SK-N-MC (cell line): ENCODE measurements around the gene TUT4.

Source experiments
- DNase-seq: peaks from one replicate; pipeline ENCODE4 v3.0.0-alpha.2; 2011; ENCODE audit warnings: low read depth, low spot score
- H3K27ac ChIP-seq: fragments of 200-600 bp; sonication (generic); 2 replicates; pipeline ENCODE4 v1.5.1; 2016; ENCODE audit warnings: mixed run types
- H3K36me3 ChIP-seq: fragments of 200-600 bp; sonication (generic); 2 replicates; pipeline ENCODE4 v1.6.1; 2017; ENCODE audit warnings: antibody characterized with exemption, low read length, mixed read lengths; ENCODE audit not compliant: insufficient read depth
- H3K4me3 ChIP-seq: fragments of 200-600 bp; sonication (generic); 2 replicates; pipeline ENCODE4 v1.5.1; 2016
- H3K9ac ChIP-seq: fragments of 200-600 bp; sonication (generic); 2 replicates; pipeline ENCODE4 v1.8.0; 2017; ENCODE audit warnings: mixed run types, mixed read lengths; ENCODE audit not compliant: insufficient read length
- H3K9me3 ChIP-seq: fragments of 200-600 bp; sonication (generic); 2 replicates; pipeline ENCODE4 v1.6.1; 2017; ENCODE audit warnings: low read depth, mild to moderate bottlenecking, antibody characterized with exemption, low read length, moderate library complexity, mixed read lengths
- EZH2 ChIP-seq: fragments of 200-600 bp; sonication (generic); IDR thresholded peaks from one replicate; pipeline ENCODE4 v1.6.1; 2017; ENCODE audit warnings: antibody characterized with exemption
- FOXP2 ChIP-seq: optimal IDR thresholded peaks from 2 replicates; pipeline ENCODE3; 2011; ENCODE audit warnings: mild to moderate bottlenecking, moderate library complexity; ENCODE audit not compliant: insufficient read depth; ENCODE audit errors: extremely low read length, control extremely low read depth
- POLR2AphosphoS5 ChIP-seq: IDR thresholded peaks from 2 replicates; pipeline ENCODE4 v1.6.1; 2012; ENCODE audit warnings: mild to moderate bottlenecking, low read depth, low read length, borderline replicate concordance

TUT4 gene

GRCh38 chr1:52426371-52426770 is 126.5 kb downstream of the TUT4 start:
- no peak overlapping the region for H3K9ac ChIP-seq
- H3K4me3 ChIP-seq: no peak overlapping the region
- no peak for DNase-seq
- H3K36me3 ChIP-seq: peaks cover 52% of the 10 kb centered on the region
- H3K27ac ChIP-seq: 0 out of 2 replicates have a peak overlapping the region, but pooled peaks have one; percentile 10
- H3K9me3 ChIP-seq: no peaks in the 10 kb centered on the region
- TF ChIP-seq FOXP2 (no peak), EZH2 (no peak), POLR2AphosphoS5 (no peak)

DNA sequence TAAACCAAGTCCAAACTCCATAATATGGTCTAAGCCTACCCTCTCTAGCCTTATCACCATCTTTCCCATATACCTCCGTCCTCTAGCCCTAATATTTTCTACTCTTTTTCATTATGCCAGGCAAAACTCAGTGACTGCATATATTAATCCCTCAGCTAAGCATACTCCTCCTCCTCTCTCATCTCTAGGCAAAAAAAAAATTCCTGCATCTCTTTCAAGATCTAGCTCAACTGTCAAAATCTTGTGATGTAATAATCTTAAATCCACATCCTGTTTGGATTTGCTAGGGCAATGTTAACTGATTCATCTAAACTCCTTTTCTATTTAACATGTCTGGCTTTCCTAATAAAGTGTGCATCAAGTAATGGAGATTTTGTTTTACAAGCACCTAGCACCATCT is 128.1 kb downstream of the TUT4 start:
- Histone ChIP-seq H3K27ac (no peak overlapping the region), H3K4me3 (no peak overlapping the region), H3K9me3 (no peaks in the 10 kb centered on the region), H3K36me3 (peaks cover 49% of the 10 kb centered on the region), H3K9ac (no peak overlapping the region)
- TF ChIP-seq FOXP2 (no peak), EZH2 (no peak), POLR2AphosphoS5 (no peak)
- DNase-seq: no peak

- TF ChIP-seq FOXP2 (no peak), POLR2AphosphoS5 (no peak), EZH2 (no peak)
- no peaks in the 10 kb centered on the region for H3K9me3 ChIP-seq
- H3K27ac ChIP-seq: no peak overlapping the region
- no peak overlapping the region for H3K9ac ChIP-seq
- no peak overlapping the region for H3K4me3 ChIP-seq
- DNase-seq: no peak
- peaks cover 53% of the 10 kb centered on the region for H3K36me3 ChIP-seq
These were observed 128.7 kb downstream of the TUT4 start for GRCh38 chr1:52424231-52424636.

DNA sequence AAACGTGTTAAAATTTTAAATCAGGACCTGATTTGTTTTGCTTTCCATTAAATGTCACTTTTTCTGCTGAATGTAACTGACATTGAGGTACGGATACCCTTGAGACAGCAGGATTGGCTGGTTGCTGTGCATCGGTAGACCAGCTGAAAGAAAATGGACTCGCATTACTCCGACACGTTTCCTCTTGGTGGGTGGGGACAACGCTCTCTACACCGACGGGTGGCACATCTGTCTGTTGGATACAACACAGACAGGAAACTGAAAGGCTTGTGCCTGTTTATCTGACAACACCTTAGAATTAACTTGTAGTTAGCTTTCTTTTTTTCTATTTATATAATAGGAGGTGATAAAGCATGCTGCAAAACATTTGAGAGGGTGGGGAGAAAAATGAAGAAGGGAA is 129.1 kb downstream of the TUT4 start:
- Histone ChIP-seq H3K27ac (no peak overlapping the region), H3K36me3 (peaks cover 57% of the 10 kb centered on the region), H3K9me3 (no peaks in the 10 kb centered on the region), H3K4me3 (no peak overlapping the region), H3K9ac (no peak overlapping the region)
- no peak for TF ChIP-seq EZH2
- TF ChIP-seq FOXP2: no peak
- TF ChIP-seq POLR2AphosphoS5: no peak
- no peak for DNase-seq

- Histone ChIP-seq H3K27ac (no peak overlapping the region), H3K9ac (no peak overlapping the region)
- TF ChIP-seq FOXP2: no peak
- no peak for TF ChIP-seq POLR2AphosphoS5
- TF ChIP-seq EZH2: no peak
These were observed 129.8 kb downstream of the TUT4 start for GRCh38 chr1:52423055-52423454.

DNA sequence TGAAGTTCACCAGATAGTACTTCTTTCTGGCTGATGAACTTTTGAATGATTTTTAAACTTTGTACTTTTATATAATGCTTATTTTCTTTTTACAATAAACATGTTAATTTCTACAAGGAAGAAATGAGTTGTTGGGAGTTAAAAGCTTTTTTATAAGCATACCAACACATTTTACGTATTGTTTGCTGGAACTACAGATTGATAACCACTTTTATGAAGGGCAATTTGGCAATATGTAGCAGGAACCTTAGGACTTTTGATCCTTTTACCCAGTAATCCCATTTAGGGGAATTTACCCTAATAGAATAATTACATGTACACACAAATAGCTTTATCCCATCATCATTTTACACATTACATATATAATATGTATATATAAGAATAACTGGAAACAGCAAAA is 132.2 kb downstream of the TUT4 start:
- no peak overlapping the region for H3K27ac ChIP-seq
- H3K9ac ChIP-seq: no peak overlapping the region
- no peaks in the 10 kb centered on the region for H3K9me3 ChIP-seq
- no peak for DNase-seq
- H3K36me3 ChIP-seq: peaks cover 72% of the 10 kb centered on the region
- TF ChIP-seq POLR2AphosphoS5 (no peak), EZH2 (no peak), FOXP2 (no peak)
- H3K4me3 ChIP-seq: no peak overlapping the region

More at GRCh38 chr1:52423055-52423454, 129.8 kb downstream of the TUT4 start:
- DNase-seq: no peak
- H3K9me3 ChIP-seq: no peaks in the 10 kb centered on the region
- peaks cover 64% of the 10 kb centered on the region for H3K36me3 ChIP-seq
- no peak overlapping the region for H3K4me3 ChIP-seq

DNA sequence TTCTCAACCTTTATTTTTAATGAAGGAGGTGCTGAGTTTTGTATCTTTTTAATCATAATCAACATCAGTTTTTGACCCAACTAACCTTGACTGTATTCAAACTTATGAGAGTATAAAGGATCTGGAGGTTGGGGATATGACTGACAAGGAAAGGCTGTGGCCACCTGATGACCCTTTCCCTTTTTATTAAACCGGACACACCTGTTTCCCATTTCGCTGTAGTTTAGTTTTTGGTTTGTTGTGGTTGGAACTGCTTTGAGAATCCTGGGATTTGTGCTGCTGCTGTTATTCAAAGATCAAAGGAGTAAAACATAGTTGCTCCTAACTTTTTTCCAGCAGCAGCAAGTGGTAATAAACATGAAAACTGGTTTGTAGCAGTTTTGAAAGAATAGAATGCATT is 136.1 kb downstream of the TUT4 start:
- H3K36me3 ChIP-seq: peaks cover 83% of the 10 kb centered on the region
- no peak for TF ChIP-seq EZH2
- TF ChIP-seq FOXP2: no peak
- TF ChIP-seq POLR2AphosphoS5: no peak
- DNase-seq: no peak

GRCh38 chr1:52414942-52415341 is 137.9 kb downstream of the TUT4 start:
- Histone ChIP-seq H3K9ac (no peak overlapping the region), H3K9me3 (no peaks in the 10 kb centered on the region), H3K4me3 (no peak overlapping the region), H3K36me3 (peaks cover 84% of the 10 kb centered on the region), H3K27ac (no peak overlapping the region)
- TF ChIP-seq EZH2 (no peak), FOXP2 (no peak), POLR2AphosphoS5 (no peak)
- DNase-seq: no peak

More for the DNA sequence above, 136.1 kb downstream of the TUT4 start:
- no peak overlapping the region for H3K4me3 ChIP-seq
- no peak overlapping the region for H3K27ac ChIP-seq
- no peak overlapping the region for H3K9ac ChIP-seq
- no peaks in the 10 kb centered on the region for H3K9me3 ChIP-seq

DNA sequence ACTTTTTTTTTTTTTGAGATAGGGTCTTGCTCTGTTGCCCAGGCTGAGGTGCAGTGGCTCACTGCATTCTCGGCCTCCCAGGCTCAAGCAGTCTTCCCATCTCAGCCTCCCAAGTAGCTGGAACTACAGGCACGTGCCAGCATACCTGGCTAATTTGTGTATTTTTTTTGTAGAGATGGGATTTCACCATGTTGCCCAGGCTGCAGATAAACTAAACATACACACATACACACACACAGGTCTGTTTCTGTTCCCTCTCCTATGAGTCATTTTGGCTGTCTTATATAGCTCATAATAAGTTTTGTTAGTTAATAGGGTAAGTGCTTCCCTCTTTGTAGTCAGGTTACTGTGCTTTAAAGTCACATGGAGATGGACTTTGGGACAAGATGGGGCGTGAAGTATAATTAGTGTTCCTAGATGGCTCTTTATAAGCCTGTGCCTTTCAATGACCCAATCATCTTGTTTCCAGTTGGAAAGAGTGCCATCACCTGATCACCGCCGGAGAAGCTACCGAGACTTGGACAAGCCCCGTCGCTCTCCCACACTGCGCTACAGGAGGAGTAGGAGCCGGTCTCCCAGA is 139.4 kb downstream of the TUT4 start:
- Histone ChIP-seq H3K36me3 (peaks cover 85% of the 10 kb centered on the region), H3K9ac (no peak overlapping the region), H3K4me3 (no peak overlapping the region), H3K9me3 (no peaks in the 10 kb centered on the region), H3K27ac (no peak overlapping the region)
- DNase-seq: no peak
- TF ChIP-seq FOXP2: no peak
- TF ChIP-seq POLR2AphosphoS5: no peak
- no peak for TF ChIP-seq EZH2
